ENCODE measurements around the gene SMARCA2.

The SMARCA2 gene

GRCh38 chr9:2024888-2025782, 10.0 kb downstream of the SMARCA2 start:
- TF ChIP-seq, protein P1, sequence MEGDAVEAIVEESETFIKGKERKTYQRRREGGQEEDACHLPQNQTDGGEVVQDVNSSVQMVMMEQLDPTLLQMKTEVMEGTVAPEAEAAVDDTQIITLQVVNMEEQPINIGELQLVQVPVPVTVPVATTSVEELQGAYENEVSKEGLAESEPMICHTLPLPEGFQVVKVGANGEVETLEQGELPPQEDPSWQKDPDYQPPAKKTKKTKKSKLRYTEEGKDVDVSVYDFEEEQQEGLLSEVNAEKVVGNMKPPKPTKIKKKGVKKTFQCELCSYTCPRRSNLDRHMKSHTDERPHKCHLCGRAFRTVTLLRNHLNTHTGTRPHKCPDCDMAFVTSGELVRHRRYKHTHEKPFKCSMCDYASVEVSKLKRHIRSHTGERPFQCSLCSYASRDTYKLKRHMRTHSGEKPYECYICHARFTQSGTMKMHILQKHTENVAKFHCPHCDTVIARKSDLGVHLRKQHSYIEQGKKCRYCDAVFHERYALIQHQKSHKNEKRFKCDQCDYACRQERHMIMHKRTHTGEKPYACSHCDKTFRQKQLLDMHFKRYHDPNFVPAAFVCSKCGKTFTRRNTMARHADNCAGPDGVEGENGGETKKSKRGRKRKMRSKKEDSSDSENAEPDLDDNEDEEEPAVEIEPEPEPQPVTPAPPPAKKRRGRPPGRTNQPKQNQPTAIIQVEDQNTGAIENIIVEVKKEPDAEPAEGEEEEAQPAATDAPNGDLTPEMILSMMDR (IDR thresholded peaks at IDR 0.05; ENCODE audit: low read length, missing control alignments): no peak
- peak; percentile 29 for DNase-seq (ENCODE audit: low read depth)
- H3K4me3 ChIP-seq (replicated peaks; ENCODE audit: low read depth, low read length): no peak overlapping the region

- TF ChIP-seq, protein P1 (IDR thresholded peaks at IDR 0.05; ENCODE audit: low read length, missing control alignments): no peak
- H3K4me3 ChIP-seq (replicated peaks; ENCODE audit: low read depth, low read length): no peak overlapping the region
- peak; percentile 14 for DNase-seq (ENCODE audit: low read depth)
Observed at GRCh38 chr9:2026220-2026997, 11.3 kb downstream of the SMARCA2 start.

DNA sequence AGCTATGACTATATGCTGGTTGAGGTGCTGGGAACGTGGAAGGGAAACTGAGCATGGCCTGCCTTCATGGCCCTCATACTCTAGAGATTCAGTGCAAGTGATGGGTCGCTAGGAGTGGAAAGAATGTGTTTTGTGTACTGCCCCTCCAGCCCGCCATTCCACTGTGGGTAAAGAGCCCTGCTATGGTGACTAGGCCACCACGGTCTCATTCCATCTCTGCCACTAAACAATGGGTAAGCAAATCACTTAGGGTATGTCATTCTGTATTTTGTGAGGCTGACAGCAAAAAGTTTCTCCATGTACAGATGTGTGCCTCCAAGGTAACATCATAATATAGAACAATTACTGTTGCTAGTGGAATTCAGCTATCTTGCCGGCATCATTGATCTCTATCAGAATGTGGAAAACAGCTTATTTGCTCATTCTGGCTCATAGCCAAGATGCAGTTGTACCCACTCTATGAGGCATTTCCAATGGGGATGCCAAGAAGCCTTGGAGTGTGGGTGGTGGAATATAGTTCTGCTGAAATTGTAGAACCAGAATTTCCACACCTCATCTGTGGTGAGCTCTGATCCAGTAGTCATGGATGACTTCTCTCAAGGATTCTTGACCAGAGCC, 12.5 kb downstream of the SMARCA2 start:
- no peak for DNase-seq (ENCODE audit: low read depth)
- TF ChIP-seq, protein P1 (IDR thresholded peaks at IDR 0.05; ENCODE audit: low read length, missing control alignments): no peak
- no peak overlapping the region for H3K4me3 ChIP-seq (replicated peaks; ENCODE audit: low read depth, low read length)

DNA sequence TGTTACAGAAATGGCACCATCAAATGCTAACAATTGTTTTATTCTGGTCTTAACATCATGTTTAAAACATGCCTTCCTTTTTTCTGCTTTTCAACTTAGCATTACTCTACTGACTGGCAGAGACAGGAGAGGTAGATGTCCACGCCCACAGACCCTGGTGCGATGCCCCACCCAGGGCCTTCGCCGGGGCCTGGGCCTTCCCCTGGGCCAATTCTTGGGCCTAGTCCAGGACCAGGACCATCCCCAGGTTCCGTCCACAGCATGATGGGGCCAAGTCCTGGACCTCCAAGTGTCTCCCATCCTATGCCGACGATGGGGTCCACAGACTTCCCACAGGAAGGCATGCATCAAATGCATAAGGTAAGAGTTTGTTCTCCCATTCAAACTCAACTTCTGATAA, 13.7 kb downstream of the SMARCA2 start:
- no peak overlapping the region for H3K4me3 ChIP-seq (replicated peaks; ENCODE audit: low read depth, low read length)
- TF ChIP-seq, protein P1 (IDR thresholded peaks at IDR 0.05; ENCODE audit: low read length, missing control alignments): no peak
- no peak for DNase-seq (ENCODE audit: low read depth)

GRCh38 chr9:2029666-2030170, 14.6 kb downstream of the SMARCA2 start:
- no peak for DNase-seq (ENCODE audit: low read depth)
- TF ChIP-seq, protein P1 (IDR thresholded peaks at IDR 0.05; ENCODE audit: low read length, missing control alignments): no peak

DNA sequence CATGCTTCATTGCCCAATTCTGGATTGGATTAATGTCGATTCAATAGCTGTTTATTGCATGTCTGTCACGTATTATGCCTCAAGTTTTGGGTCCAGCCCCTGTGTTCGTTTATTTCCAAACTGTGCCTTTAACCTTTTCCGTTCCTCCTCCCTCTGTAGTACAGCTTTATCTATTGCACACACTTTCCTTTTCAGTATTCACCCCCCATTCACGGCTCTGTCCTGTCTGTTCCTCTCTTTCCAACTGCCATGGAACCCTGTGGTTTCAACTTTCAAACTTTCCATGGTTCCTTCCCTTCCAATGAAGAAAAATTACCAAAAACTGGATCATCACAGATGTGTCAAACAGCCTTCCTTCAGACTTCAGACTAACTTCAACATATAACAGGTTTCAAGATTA, 17.1 kb downstream of the SMARCA2 start:
- H3K4me3 ChIP-seq (replicated peaks; ENCODE audit: low read depth, low read length): no peak overlapping the region
- TF ChIP-seq, protein P1 (IDR thresholded peaks at IDR 0.05; ENCODE audit: low read length, missing control alignments): no peak
- DNase-seq (ENCODE audit: low read depth): no peak

More at GRCh38 chr9:2029666-2030170, 14.6 kb downstream of the SMARCA2 start:
- H3K4me3 ChIP-seq (replicated peaks; ENCODE audit: low read depth, low read length): no peak overlapping the region
